G401 (cell line): ENCODE results near the gene STAMBPL1. TPM values are rescaled to one million over a fixed set of nuclear protein-coding genes. Genes with fewer than 3 reads are reported as not detected.

Experiments
- DNase-seq: peaks from one replicate; pipeline ENCODE4 v3.0.0-alpha.2; 2015; ENCODE audit warnings: low spot score
- in situ Hi-C: cut with HindIII; loops from 2 replicates; pipeline ENCODE4 v1.10.0; 2016; ENCODE audit warnings: low sequenced_read_pairs, mixed read lengths
- total RNA-seq: library from RNA; depleted of rRNA; stranded (reverse); fragments of >200 nt; shearing (Covaris generic); gene quantifications from 2 replicates; pipeline ENCODE4 v1.2.3, GENCODE V29; 2014; rRNA removed

STAMBPL1 gene
- total RNA-seq, 1 experiment from 2014 or later, result not detected

DNA sequence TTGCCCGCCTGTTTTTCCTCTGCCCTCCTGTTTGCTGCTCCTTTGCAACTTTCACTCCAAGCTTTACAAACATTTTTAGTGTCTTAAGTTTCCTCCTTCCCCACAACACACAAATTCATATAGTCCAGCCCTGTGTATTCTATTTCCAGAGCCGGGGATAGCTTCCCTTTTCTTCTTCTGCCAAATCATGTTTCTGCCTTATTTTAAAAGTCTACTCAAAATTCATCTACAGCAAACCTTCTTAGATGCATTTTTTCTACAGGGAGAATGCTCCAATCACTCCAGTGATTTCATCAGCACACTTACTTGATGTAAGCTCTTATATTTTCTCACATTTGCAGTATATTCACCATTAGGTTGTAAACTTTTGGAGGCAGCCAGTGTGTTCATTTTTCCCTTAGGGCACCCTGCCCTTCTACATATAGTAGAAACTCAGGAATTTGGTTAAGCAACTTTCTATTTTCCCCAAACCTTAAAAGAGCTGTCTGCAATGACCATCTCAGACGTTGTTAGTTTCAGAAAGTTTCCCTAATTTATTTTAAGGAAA lies 84.9 kb downstream of the STAMBPL1 start:
- no peak for DNase-seq
- in situ Hi-C loops, result no loop called here

DNA sequence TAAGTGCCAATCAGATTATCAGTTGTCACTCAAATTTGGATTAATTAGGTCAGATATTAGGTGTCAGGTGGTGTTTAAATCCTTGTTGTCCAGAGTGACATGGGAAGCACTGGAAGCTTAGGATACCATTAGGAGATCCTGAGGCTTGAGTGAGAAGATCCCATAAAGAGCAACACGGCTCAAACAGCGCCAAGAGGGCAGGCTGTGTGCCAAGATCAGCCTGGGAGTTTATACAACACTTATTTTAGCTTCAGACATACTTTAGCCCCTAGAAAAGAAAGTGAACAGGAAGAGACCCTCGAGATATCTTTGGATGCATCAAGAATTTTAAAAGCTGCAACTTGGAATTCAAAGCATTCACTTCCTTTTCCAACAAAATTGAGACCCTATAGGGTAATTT lies 86.8 kb downstream of the STAMBPL1 start:
- in situ Hi-C loops, result no loop called here
- no peak for DNase-seq

DNA sequence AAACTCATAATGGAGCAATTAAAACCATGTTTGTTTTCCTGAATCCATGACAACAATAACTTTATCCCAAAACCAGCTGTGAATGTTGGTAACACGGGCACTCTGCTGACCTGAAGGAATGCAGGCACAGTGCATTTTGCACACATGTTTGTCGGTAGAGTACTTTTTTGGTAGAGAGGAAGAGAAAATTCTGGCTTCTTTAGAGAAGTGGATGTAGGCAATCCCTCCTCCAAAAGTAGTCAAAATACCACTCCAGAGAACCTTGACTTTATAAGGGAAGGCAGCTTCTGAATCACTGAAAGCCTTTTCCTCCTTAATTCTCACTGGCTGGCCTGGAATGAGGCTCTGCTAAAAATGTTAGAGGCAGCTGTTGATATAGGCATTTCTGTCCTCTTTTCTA lies 88.3 kb downstream of the STAMBPL1 start:
- DNase-seq, result no peak
- in situ Hi-C loops, result no loop called here

DNA sequence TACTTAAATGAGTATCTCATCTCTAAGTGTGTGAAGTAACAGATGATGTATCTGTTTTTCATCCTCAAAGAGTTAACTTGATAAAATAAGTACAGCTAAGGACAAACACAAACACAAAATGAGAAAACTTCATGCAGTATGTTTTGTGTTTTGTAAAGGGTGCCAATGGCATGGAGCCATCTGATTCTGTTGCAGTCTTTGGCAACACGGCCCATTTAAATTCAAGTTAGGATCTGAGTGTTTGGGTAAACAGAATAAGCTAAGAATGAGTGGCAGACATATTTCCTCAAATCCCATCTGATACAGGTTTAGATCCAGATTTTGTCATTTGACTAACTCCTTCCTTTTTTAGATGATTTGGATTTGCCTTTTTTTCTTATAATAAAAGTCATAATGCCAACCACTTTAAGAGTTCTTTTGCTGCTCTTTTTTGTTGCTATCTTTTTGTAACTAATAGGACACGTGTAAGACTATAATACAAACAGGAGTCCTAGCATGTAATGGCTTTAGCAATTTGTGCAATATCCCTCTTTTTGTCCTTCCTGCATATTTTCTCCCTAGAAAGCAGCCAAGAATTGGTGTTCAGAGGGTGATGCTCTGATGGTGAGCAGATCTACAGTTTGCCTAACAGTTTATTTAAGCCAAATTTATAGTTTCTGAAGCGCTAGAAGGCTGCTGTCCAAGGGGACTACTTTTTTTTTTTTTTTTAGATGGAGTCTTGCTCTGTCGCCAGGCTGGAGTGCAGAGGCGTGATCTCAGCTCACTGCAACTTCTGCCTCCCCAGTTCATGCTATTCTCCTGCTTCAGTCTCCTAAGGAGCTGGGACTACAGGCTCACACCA lies 91.4 kb downstream of the STAMBPL1 start:
- in situ Hi-C loops, result no loop called here
- no peak for DNase-seq

Other genes with a start within 250 kb of the STAMBPL1 start
- gene LIPF, start 215.8 kb upstream of the STAMBPL1 start, total RNA-seq, result not detected in 2 replicates
- not detected in 2 replicates for gene LIPK, start 174.0 kb upstream of the STAMBPL1 start, total RNA-seq
- not detected in 2 replicates for gene LIPN, start 120.2 kb upstream of the STAMBPL1 start, total RNA-seq
- not detected in 2 replicates for gene LIPM, start 77.5 kb upstream of the STAMBPL1 start, total RNA-seq
- not detected in 2 replicates for gene ANKRD22, start 28.4 kb upstream of the STAMBPL1 start, total RNA-seq
- 10.6 and 14.2 TPM in 2 replicates for gene ACTA2, start 72.5 kb downstream of the STAMBPL1 start, total RNA-seq
- 0.31 and 4.5 TPM in 2 replicates for gene FAS, start 110.6 kb downstream of the STAMBPL1 start, total RNA-seq